SK-N-SH (cell line): ENCODE results near the gene MAML3. TPM values are rescaled to one million over a fixed set of nuclear protein-coding genes. Genes with fewer than 3 reads are reported as not detected.

Source experiments
- CTCF ChIA-PET: fragments of 300-600, 350-600 bp; formaldehyde crosslinking; extraction: SDS; loops from one replicate; lab custom pipeline; 2021; lab: Yijun Ruan, JAX
- POLR2A ChIA-PET: fragments of 350-600 bp; sonication (Branson Sonifier 250); formaldehyde crosslinking; extraction: SDS; loops from one replicate; lab custom pipeline; 2020; ENCODE audit warnings: antibody characterized with exemption, inconsistent platforms; lab: Yijun Ruan, JAX
- DNase-seq: peaks from one replicate; pipeline ENCODE4 v3.0.0; 2012
- H2AFZ ChIP-seq: fragments of 200-600 bp; sonication (generic); 2 replicates; pipeline ENCODE4 v1.8.1; 2016; ENCODE audit warnings: antibody characterized with exemption, mild to moderate bottlenecking, low read depth
- H3F3A ChIP-seq: fragments of 200-600 bp; sonication (generic); replicated peaks from 2 replicates; pipeline ENCODE3; 2016; ENCODE audit warnings: antibody characterized with exemption, mild to moderate bottlenecking; ENCODE audit not compliant: insufficient read depth
- H3K27ac ChIP-seq, 2 experiments: fragments of 200-500 bp in 1 of 2; fragments of 200-600 bp in 1 of 2; sonication (Bioruptor generic) in 1 of 2; sonication (generic), shearing (Covaris generic) in 1 of 2; 2 replicates each; pipeline versions ENCODE4 v1.5.1 to v1.6.1; 2014 to 2016; ENCODE audit warnings: low read depth in 2 of 2, inconsistent platforms in 1 of 2, low read length in 1 of 2, mild to moderate bottlenecking in 1 of 2, mixed read lengths in 1 of 2
- H3K27me3 ChIP-seq: fragments of 200-600 bp; sonication (generic), shearing (Covaris generic); 2 replicates; pipeline ENCODE4 v1.6.1; 2016; ENCODE audit warnings: mixed run types; ENCODE audit not compliant: insufficient read depth
- H3K36me3 ChIP-seq, 2 experiments: fragments of 200-500 bp in 1 of 2; fragments of 200-600 bp in 1 of 2; sonication (Bioruptor generic) in 1 of 2; sonication (generic) in 1 of 2; replicated peaks in 1 of 2; 2 replicates each; pipeline versions ENCODE3 to v1.5.1; 2014 to 2016; ENCODE audit warnings: low read length in 1 of 2, mild to moderate bottlenecking in 1 of 2; ENCODE audit not compliant: insufficient read depth in 2 of 2, control insufficient read depth in 1 of 2
- H3K4me1 ChIP-seq, 2 experiments: fragments of 200-500 bp in 1 of 2; fragments of 200-600 bp in 1 of 2; sonication (Bioruptor generic) in 1 of 2; sonication (generic), shearing (Covaris generic) in 1 of 2; 2 replicates each; pipeline versions ENCODE4 v1.5.1 to v1.6.1; 2014 to 2016; ENCODE audit warnings: low read depth in 1 of 2, low read length in 1 of 2, mixed run types in 1 of 2; ENCODE audit not compliant: insufficient read depth in 2 of 2, control insufficient read depth in 1 of 2
- H3K4me2 ChIP-seq: fragments of 200-600 bp; sonication (generic), shearing (Covaris generic); 2 replicates; pipeline ENCODE4 v1.6.1; 2017; ENCODE audit warnings: mixed run types
- H3K4me3 ChIP-seq, 2 experiments: fragments of 200-500 bp in 1 of 2; fragments of 200-600 bp in 1 of 2; sonication (Bioruptor generic) in 1 of 2; sonication (generic), shearing (Covaris generic) in 1 of 2; 2 replicates each; pipeline versions ENCODE4 v1.5.1 to v1.8.1; 2014 to 2016; ENCODE audit warnings: low read depth in 2 of 2, inconsistent platforms in 1 of 2, low read length in 1 of 2, mild to moderate bottlenecking in 1 of 2, mixed read lengths in 1 of 2, moderate library complexity in 1 of 2
- H3K79me2 ChIP-seq: fragments of 200-600 bp; sonication (generic); 2 replicates; pipeline ENCODE4 v1.8.1; 2017; ENCODE audit warnings: mild to moderate bottlenecking; ENCODE audit not compliant: insufficient read depth
- H3K9ac ChIP-seq: fragments of 200-600 bp; sonication (generic); 2 replicates; pipeline ENCODE4 v1.6.1; 2017; ENCODE audit warnings: mixed run types
- H3K9me2 ChIP-seq: fragments of 200-600 bp; sonication (generic); 2 replicates; pipeline ENCODE4 v1.6.1; 2017; ENCODE audit warnings: mixed run types
- H3K9me3 ChIP-seq: fragments of 200-600 bp; sonication (generic); 2 replicates; pipeline ENCODE4 v1.6.1; 2017; ENCODE audit warnings: mixed run types, mild to moderate bottlenecking, moderate library complexity
- H4K20me1 ChIP-seq: fragments of 200-600 bp; sonication (generic); 2 replicates; pipeline ENCODE4 v1.6.1; 2017; ENCODE audit warnings: mild to moderate bottlenecking, mixed run types; ENCODE audit not compliant: insufficient read depth
- CHD2 ChIP-seq: fragments of 150-350 bp; IDR thresholded peaks from 2 replicates; pipeline ENCODE4 v1.6.1; 2018; ENCODE audit warnings: low read length; ENCODE audit not compliant: partially characterized antibody
- ELF1 ChIP-seq: IDR thresholded peaks from 2 replicates; pipeline ENCODE4 v1.4.0; 2012
- EP300 ChIP-seq, 2 experiments: IDR thresholded peaks; 2 replicates each; pipeline versions ENCODE4 v1.4.0 to v1.6.1; 2012; ENCODE audit warnings: borderline replicate concordance in 1 of 2, low read depth in 1 of 2, low read length in 1 of 2
- FOXJ3 ChIP-seq: sonication (generic); formaldehyde crosslinking; IDR thresholded peaks from 2 replicates; pipeline ENCODE4 v1.5.1; 2020; ENCODE audit warnings: mild to moderate bottlenecking, missing genetic modification reagents
- FOXM1 ChIP-seq: IDR thresholded peaks from 2 replicates; pipeline ENCODE4 v1.4.0; 2012; ENCODE audit warnings: low read depth, mild to moderate bottlenecking
- GABPA ChIP-seq: IDR thresholded peaks from 2 replicates; pipeline ENCODE4 v1.4.0; 2012; ENCODE audit warnings: low read depth, mild to moderate bottlenecking
- JUND ChIP-seq: IDR thresholded peaks from 2 replicates; pipeline ENCODE4 v1.4.0; 2012
- RFX5 ChIP-seq: IDR thresholded peaks from 2 replicates; pipeline ENCODE4 v1.6.1; 2012; ENCODE audit warnings: mild to moderate bottlenecking, improper control_type of control experiment, low read length
- RXRA ChIP-seq: IDR thresholded peaks from 2 replicates; pipeline ENCODE4 v1.4.0; 2012; ENCODE audit warnings: low read depth, mild to moderate bottlenecking, borderline replicate concordance
- SIN3A ChIP-seq: IDR thresholded peaks from 2 replicates; pipeline ENCODE4 v1.6.1; 2012; ENCODE audit warnings: low read depth, mild to moderate bottlenecking, low read length, moderate library complexity, borderline replicate concordance
- TCF12 ChIP-seq: IDR thresholded peaks from 2 replicates; pipeline ENCODE4 v1.4.0; 2012
- YY1 ChIP-seq: IDR thresholded peaks from 2 replicates; pipeline ENCODE4 v1.4.0; 2012; ENCODE audit warnings: low read depth, mild to moderate bottlenecking
- ZBTB33 ChIP-seq: IDR thresholded peaks from 2 replicates; pipeline ENCODE4 v1.4.0; 2012; ENCODE audit warnings: low read depth, borderline replicate concordance
- WGBS: methylation state at CpG from one replicate; pipeline ENCODE4 v1.1.6; 2017; ENCODE audit warnings: low lambda C conversion rate; 5-methylcytosine and 5-hydroxymethylcytosine counted together
- polyA plus RNA-seq, 3 experiments: library from polyadenylated mRNA; depleted of rRNA; stranded (reverse); fragments of >200 nt; gene quantifications; 2 replicates each; pipeline ENCODE4 v1.2.3, GENCODE V29; 2012
- TF ChIP-seq, protein P1 (sequence below): IDR thresholded peaks from 2 replicates; pipeline ENCODE4; 2012

Gene MAML3
- polyA plus RNA-seq, 1 of the 3 experiments (the other 2 are of a cell fraction) = 5.3 TPM

DNA sequence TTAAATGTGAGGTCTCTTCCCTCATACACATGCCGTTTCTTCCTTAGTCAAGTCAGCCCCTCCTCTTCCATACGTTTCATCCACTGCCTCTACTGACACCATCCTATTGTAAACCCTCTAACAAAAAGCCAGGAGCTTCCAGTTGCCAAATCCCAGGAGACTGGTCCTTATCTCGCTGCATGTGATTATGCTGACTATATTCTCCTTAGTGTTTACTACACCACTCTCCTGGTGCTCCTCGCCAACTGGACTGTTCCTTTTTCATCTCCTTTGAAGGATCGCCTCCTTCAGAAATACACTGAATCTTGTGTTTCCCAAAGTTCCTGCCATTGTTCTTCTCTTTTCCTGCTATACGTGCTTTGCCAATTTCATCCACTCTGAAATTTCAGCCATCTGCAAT is 27.7 kb downstream of the MAML3 start:
- CTCF ChIA-PET = no interaction called here
- no peak for DNase-seq
- Histone ChIP-seq H3F3A (no peaks in the 10 kb centered on the region), H3K4me2 (no peak overlapping the region), H3K9me3 (no peaks in the 10 kb centered on the region), H3K4me1 (peaks cover 0 to 10% of the 10 kb centered on the region in 2 experiments; a peak in 1 of 4 replicates), H3K4me3 (no peak overlapping the region), H2AFZ (no peak overlapping the region), H3K27me3 (no peaks in the 10 kb centered on the region), H4K20me1 (no peaks in the 10 kb centered on the region), H3K9me2 (no peaks in the 10 kb centered on the region), H3K9ac (no peak overlapping the region), H3K36me3 (no peaks in the 10 kb centered on the region), H3K27ac (no peak overlapping the region), H3K79me2 (peaks cover 10% of the 10 kb centered on the region; the same call in 1 of the 2 replicates)
- 94% methylated on average over 6 of the region's 6 CpGs for WGBS
- POLR2A ChIA-PET = no interaction called here
- TF ChIP-seq FOXM1 (no peak), JUND (no peak)

GRCh38 chr4:140125374-140125773 is 28.6 kb downstream of the MAML3 start:
- H3K9me3 ChIP-seq = no peaks in the 10 kb centered on the region
- ChIA-PET POLR2A (no interaction called here), CTCF (no interaction called here)
- TF ChIP-seq YY1 (no peak), CHD2 (no peak), EP300 (IDR thresholded peaks at IDR 0.05; ENCODE audit: borderline replicate concordance in 1 of 2, low read depth in 1 of 2, low read length in 1 of 2) (no peak), SIN3A (no peak), RFX5 (no peak), GABPA (no peak), ZBTB33 (no peak), FOXJ3 (no peak), TCF12 (no peak), ELF1 (no peak), RXRA (no peak)
- TF ChIP-seq, protein P1, sequence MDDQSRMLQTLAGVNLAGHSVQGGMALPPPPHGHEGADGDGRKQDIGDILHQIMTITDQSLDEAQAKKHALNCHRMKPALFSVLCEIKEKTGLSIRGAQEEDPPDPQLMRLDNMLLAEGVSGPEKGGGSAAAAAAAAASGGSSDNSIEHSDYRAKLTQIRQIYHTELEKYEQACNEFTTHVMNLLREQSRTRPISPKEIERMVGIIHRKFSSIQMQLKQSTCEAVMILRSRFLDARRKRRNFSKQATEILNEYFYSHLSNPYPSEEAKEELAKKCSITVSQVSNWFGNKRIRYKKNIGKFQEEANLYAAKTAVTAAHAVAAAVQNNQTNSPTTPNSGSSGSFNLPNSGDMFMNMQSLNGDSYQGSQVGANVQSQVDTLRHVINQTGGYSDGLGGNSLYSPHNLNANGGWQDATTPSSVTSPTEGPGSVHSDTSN = no peak
- DNase-seq = no peak
- no peak overlapping the region for H3K9ac ChIP-seq
- H3K4me3 ChIP-seq = no peak overlapping the region
- no peaks in the 10 kb centered on the region for H3K27me3 ChIP-seq
- 68% methylated on average over 2 of the region's 2 CpGs for WGBS
- H3K79me2 ChIP-seq = peaks cover 10% of the 10 kb centered on the region; the same call in 1 of the 2 replicates
- H4K20me1 ChIP-seq = no peaks in the 10 kb centered on the region
- H3F3A ChIP-seq = no peaks in the 10 kb centered on the region
- H3K4me2 ChIP-seq = no peak overlapping the region
- H3K9me2 ChIP-seq = no peaks in the 10 kb centered on the region
- no peak overlapping the region for H3K27ac ChIP-seq
- H2AFZ ChIP-seq = no peak overlapping the region
- H3K36me3 ChIP-seq = no peaks in the 10 kb centered on the region
- H3K4me1 ChIP-seq = peaks cover 0 to 3% of the 10 kb centered on the region in 2 experiments; a peak in 1 of 4 replicates
